ENCODE data around the gene PODXL.

PODXL gene

DNA sequence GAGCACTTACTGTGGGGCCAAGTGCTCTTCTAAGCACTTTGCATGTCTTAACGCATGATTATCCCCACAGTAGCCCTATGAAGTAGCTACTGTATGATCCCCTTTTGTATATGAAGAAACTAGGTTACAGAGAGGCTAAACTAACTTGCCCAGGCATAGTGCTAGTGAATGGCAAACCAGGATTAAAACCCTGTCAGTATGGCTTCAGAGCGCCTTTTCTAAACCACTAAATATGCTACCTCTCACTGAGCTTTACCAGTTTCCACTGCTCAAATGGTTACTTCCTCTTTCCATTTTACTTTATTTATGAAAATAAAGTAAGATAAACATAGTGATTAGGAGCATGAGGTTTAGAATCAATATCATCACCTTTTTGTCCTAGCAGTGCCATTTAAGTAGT lies 73.6 kb downstream of the PODXL start:
- H3K4me3 ChIP-seq (replicated peaks; ENCODE audit: insufficient read depth, low read length) = no peak overlapping the region
- no peaks in the 10 kb centered on the region for H3K27me3 ChIP-seq (ENCODE audit: insufficient read depth, poor library complexity, severe bottlenecking)
- no peak for DNase-seq (ENCODE audit: low read depth in 1 of 2, low spot score in 1 of 2)
- no peak overlapping the region for H3K27ac ChIP-seq (replicated peaks)
- TF ChIP-seq GABPA (IDR thresholded peaks at IDR 0.05; ENCODE audit: low read depth) = no peak
- TF ChIP-seq POLR2AphosphoS5 (IDR thresholded peaks at IDR 0.05; ENCODE audit: low read depth) = no peak
- TF ChIP-seq SPI1 (IDR thresholded peaks at IDR 0.05; ENCODE audit: borderline replicate concordance, low read depth) = no peak
- TF ChIP-seq REST (IDR thresholded peaks at IDR 0.05; ENCODE audit: insufficient replicate concordance, low read depth) = no peak
- TF ChIP-seq, protein P1, sequence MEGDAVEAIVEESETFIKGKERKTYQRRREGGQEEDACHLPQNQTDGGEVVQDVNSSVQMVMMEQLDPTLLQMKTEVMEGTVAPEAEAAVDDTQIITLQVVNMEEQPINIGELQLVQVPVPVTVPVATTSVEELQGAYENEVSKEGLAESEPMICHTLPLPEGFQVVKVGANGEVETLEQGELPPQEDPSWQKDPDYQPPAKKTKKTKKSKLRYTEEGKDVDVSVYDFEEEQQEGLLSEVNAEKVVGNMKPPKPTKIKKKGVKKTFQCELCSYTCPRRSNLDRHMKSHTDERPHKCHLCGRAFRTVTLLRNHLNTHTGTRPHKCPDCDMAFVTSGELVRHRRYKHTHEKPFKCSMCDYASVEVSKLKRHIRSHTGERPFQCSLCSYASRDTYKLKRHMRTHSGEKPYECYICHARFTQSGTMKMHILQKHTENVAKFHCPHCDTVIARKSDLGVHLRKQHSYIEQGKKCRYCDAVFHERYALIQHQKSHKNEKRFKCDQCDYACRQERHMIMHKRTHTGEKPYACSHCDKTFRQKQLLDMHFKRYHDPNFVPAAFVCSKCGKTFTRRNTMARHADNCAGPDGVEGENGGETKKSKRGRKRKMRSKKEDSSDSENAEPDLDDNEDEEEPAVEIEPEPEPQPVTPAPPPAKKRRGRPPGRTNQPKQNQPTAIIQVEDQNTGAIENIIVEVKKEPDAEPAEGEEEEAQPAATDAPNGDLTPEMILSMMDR (IDR thresholded peaks at IDR 0.05; ENCODE audit: insufficient read depth, low read length) = no peak

GRCh38 chr7:131480384-131481315 lies 75.8 kb downstream of the PODXL start:
- no peak for TF ChIP-seq GABPA (IDR thresholded peaks at IDR 0.05; ENCODE audit: low read depth)
- no peak for TF ChIP-seq REST (IDR thresholded peaks at IDR 0.05; ENCODE audit: insufficient replicate concordance, low read depth)
- TF ChIP-seq SPI1 (IDR thresholded peaks at IDR 0.05; ENCODE audit: borderline replicate concordance, low read depth) = no peak
- no peak for TF ChIP-seq POLR2AphosphoS5 (IDR thresholded peaks at IDR 0.05; ENCODE audit: low read depth)
- TF ChIP-seq, protein P1 (IDR thresholded peaks at IDR 0.05; ENCODE audit: insufficient read depth, low read length) = no peak
- H3K27ac ChIP-seq (replicated peaks) = no peak overlapping the region
- H3K4me3 ChIP-seq (replicated peaks; ENCODE audit: insufficient read depth, low read length) = no peak overlapping the region
- H3K27me3 ChIP-seq (ENCODE audit: insufficient read depth, poor library complexity, severe bottlenecking) = no peaks in the 10 kb centered on the region
- DNase-seq (ENCODE audit: low read depth in 1 of 2, low spot score in 1 of 2) = no peak

GRCh38 chr7:131476740-131477139 lies 79.7 kb downstream of the PODXL start:
- H3K4me3 ChIP-seq (replicated peaks; ENCODE audit: insufficient read depth, low read length) = no peak overlapping the region
- no peaks in the 10 kb centered on the region for H3K27me3 ChIP-seq (ENCODE audit: insufficient read depth, poor library complexity, severe bottlenecking)
- no peak for TF ChIP-seq REST (IDR thresholded peaks at IDR 0.05; ENCODE audit: insufficient replicate concordance, low read depth)
- no peak for TF ChIP-seq GABPA (IDR thresholded peaks at IDR 0.05; ENCODE audit: low read depth)
- TF ChIP-seq POLR2AphosphoS5 (IDR thresholded peaks at IDR 0.05; ENCODE audit: low read depth) = no peak
- TF ChIP-seq, protein P1 (IDR thresholded peaks at IDR 0.05; ENCODE audit: insufficient read depth, low read length) = no peak
- TF ChIP-seq SPI1 (IDR thresholded peaks at IDR 0.05; ENCODE audit: borderline replicate concordance, low read depth) = no peak
- no peak overlapping the region for H3K27ac ChIP-seq (replicated peaks)
- DNase-seq (ENCODE audit: low read depth in 1 of 2, low spot score in 1 of 2) = no peak
